ENCODE results near the gene MSX1.

MSX1 gene

DNA sequence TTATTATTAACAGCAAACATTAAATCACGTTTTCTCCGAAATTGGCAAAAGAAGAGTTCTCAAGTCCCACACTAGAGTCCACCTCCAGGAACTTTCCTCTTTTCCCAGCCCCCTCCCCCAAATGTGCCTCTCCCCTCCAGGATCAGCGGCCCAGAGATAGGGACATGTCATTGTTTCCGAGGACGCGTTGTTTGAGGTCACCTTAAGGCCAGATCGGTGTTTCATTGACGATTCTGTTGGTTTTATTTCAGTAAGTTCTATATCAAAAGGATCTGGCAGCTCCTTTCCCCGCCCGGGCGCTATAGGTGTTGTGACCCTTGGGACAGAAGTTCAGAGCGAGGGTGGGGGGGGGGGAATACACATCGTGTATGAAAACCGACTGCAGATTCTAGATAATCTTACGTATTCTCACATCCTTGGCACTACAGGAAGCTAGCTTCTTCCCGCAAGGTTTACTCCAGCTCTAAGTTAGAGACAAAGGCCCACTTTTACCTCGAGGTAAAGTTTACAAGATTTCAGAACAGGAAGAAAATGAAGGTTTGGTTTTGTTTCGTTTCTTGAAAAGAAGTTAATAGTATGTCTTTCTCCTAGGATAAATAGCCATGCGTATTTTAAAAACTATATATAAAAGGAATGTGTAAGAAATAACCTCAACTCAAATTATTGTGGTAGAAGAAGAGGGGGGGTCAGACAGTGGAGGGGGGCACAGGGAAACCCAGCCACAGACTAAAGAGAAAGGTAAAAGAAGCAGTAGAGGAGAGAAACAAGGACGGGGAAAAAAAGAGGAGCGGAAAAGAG lies 739 bp upstream of the MSX1 start:
- no peak for DNase-seq

DNA sequence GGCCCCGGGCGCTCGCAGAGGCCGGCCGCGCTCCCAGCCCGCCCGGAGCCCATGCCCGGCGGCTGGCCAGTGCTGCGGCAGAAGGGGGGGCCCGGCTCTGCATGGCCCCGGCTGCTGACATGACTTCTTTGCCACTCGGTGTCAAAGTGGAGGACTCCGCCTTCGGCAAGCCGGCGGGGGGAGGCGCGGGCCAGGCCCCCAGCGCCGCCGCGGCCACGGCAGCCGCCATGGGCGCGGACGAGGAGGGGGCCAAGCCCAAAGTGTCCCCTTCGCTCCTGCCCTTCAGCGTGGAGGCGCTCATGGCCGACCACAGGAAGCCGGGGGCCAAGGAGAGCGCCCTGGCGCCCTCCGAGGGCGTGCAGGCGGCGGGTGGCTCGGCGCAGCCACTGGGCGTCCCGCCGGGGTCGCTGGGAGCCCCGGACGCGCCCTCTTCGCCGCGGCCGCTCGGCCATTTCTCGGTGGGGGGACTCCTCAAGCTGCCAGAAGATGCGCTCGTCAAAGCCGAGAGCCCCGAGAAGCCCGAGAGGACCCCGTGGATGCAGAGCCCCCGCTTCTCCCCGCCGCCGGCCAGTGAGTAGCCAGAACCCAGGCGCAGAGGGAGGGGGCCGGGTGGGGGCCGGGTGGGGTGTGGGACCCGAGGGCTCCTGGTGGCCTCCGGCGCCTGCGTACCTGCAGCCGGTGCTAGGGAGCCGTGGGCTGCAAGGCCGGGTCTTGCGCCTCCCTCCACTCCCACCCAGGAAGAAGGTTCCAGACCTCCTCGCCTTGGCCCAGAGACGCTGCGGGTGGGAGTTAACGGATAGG lies 534 bp downstream of the MSX1 start:
- no peak for DNase-seq

DNA sequence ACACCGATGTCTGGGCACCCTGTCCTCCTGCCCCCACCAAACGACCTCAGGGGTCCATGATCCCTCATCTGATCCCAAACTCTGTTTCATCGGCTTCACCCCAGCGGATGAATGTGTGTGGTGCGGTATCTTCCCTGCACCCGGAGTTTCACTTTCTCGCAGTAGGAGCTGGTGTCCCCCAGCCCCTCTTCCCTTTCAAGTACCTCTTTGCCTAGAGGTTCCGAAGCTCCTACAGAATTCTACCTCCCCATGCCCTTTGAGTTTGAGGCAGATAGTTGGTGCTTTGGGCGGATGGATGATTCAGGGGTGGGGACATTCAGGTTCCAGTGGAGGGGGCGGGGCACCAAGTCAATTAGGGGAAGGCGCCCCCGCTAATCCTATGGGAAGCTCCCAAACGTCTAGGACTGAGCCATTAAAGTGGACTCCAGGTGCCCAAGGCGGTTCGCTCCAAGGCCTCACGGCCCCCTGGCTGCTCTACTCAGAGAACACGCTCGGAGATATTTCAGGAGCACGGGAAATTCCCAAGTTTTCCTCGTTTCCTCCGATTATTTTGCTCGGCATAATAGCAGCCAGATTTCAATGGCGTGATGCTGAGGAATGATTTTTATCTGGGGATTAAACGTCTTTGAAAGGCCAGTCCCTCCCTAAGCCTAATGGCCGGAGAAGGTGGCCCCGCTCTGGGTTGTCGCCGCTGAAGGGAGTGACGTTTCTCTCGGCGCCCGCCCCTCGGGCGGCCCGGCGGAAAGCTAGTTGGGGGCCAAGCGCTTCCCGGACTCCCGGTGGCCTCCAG lies 1.3 kb downstream of the MSX1 start:
- no peak for DNase-seq

DNA sequence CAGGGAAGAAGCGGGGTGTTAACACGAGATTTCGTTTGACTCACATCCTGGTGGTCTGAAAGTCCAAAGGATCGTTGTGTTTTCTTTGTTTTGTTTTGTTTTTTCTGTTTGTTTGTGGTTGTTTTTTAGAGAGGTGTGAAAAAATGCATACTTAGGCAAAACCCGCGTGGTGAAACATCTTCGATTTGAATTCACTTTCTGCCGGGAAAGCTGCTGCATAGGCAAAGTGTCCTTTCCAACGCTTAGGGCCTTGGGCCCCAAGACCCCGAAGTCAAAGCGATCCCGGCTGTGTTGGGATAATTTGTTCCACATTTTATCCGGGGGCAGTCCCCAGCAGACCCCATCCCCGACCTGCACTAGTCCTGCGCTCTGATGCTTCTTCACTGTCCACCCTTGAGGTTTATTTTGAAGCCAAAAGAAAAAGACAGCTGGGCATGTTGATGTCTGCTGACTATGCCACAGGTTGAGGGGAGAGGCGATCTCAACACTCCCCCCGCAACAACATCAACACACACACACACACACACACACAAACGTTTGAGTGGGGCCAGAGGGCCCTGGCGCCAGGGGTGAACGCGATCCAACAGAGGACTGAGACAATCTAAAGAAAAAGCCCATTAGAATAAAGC lies 2.0 kb downstream of the MSX1 start:
- DNase-seq: no peak

DNA sequence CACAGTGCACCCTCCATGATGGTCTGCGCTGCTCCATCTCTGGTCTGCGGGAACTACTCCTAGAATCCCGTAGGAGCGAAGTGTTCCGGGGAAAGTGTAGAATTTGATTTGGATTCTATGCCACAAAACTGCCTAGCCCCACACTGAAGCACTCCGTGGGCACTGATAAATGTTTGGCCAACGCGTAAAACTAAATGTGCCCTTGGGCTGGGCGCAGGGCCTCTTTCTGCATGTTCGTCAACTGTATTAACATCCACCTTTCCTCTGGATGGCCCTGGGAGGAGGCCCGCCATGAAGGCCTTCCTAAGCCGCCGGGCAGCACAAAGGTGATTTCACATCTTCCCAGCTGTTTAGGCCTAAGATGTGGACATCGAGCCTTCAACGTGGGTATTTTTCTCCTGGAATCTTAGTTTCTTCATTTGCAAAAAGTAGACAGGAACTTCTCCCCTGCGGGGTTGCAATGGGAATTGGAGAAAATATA lies 2.6 kb downstream of the MSX1 start:
- no peak for DNase-seq

DNA sequence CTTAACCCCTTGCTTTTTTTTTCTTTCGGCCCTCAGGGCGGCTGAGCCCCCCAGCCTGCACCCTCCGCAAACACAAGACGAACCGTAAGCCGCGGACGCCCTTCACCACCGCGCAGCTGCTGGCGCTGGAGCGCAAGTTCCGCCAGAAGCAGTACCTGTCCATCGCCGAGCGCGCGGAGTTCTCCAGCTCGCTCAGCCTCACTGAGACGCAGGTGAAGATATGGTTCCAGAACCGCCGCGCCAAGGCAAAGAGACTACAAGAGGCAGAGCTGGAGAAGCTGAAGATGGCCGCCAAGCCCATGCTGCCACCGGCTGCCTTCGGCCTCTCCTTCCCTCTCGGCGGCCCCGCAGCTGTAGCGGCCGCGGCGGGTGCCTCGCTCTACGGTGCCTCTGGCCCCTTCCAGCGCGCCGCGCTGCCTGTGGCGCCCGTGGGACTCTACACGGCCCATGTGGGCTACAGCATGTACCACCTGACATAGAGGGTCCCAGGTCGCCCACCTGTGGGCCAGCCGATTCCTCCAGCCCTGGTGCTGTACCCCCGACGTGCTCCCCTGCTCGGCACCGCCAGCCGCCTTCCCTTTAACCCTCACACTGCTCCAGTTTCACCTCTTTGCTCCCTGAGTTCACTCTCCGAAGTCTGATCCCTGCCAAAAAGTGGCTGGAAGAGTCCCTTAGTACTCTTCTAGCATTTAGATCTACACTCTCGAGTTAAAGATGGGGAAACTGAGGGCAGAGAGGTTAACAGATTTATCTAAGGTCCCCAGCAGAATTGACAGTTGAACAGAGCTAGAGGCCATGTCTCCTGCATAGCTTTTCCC lies 3.4 kb downstream of the MSX1 start:
- DNase-seq: no peak

DNA sequence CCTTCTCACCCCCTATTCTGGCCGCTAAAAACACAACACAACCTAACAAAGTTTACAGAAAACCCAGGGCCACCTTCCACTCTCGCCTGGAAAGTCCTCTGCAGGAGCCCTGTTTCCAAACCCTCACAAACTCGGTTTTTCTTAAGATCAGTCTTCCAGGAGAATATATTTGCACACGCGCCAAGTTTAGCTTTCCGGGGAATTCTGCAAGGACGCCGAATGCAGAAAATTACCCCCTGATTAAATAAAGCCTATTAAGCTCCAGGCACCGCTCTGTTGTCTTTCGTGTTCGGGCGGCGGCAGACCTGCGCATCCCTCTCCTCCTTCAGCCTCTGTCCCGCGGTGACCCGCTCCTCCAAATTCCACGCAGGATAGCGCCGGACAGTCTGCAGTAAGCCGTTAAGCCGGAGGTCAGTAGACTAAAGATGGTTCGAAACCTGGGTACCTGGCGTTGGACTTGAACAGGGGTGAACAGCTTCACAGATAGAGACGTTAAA lies 5.0 kb downstream of the MSX1 start:
- DNase-seq: no peak

DNA sequence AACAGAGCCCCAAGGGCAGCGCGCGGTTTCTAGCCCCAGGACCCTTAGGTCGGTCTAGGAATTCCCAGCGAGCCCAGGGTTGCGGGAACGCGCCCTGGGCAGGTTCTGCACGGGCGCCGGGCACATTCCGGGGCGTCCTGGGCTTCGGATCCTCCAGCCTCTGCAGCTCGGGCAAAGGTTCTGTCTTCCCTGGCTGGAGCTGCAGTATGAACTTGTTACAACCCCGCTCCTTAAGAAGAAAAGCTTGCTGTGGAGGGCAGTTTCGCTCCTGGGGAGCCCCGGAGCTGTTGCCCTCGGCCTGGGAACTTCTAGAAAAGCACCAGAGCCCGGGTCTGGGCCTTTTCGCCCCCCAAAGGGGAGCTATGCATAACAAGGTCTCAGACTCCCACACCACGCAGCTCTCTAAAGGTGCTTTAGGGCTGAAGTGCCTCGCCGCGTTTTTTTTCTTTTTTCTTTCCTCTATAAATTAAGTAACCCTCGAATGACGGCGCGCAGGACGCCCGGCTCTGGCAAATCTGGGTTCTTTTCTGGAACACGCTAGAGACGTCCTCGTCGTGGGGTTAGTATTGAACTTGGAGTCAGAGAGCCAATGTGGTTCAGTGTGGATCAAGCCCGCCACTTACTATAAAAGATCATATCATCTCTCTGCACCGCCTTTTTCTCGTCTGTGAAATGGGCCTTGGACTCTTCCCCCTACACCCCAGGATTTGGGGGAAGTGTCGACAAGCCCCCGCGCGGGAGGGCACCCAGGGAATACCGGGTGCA lies 5.7 kb downstream of the MSX1 start:
- DNase-seq: no peak

DNA sequence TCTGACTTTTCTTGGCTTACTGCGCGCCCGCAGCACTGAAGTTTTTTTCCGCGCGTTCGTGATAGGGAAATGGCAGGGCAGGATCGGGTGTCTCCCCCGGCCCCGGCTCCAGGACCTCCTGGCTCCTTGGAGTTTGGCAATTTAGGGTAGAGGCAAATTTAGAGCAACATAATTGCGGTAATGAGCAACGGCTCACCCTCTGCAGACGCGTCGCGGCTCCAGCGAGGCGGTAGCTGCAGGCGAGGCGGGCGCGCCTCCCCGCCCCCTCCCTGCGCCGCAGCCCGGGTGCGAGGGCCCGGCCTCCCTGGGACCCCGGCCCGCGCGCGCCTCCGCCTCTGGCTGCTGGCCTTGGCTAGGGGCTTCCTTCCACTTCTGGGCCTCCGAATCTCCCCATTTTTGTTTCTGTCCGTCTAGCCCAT lies 6.2 kb downstream of the MSX1 start:
- DNase-seq: no peak

DNA sequence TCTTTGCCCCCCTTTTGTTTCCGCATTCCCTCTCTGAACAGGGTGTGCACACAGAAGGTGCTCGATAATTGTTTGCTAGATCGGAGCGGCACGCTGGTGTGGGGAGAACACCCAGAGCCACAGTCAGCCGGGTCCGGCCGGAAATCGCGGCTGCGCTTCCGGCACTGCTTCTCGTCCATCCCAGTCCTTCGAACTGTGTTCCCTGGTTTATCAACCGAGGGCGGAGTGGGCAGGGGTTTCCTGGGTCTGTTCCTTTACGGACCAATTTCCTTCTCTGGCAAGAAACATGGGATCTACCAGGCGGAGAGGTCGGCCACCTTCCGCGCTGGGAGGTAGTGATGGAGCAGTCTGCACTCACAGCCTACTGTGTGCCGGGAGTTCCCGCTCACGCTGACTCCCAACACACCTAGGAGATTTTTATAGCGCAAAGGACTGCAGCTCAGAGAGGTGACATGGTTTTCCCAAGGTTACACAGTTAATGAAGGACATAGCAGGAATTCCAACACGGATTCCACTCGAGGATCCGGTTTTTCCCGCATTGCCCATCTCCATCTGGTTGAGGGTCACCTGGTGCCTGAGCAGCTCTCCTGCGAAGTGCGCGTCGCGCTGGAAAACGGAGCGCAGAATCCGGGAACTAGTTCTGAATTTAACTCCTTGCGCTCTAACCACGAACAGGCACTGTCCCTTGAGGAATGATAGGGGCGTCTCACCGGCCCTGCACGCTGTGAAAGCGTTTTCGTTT lies 6.8 kb downstream of the MSX1 start:
- DNase-seq: no peak

DNA sequence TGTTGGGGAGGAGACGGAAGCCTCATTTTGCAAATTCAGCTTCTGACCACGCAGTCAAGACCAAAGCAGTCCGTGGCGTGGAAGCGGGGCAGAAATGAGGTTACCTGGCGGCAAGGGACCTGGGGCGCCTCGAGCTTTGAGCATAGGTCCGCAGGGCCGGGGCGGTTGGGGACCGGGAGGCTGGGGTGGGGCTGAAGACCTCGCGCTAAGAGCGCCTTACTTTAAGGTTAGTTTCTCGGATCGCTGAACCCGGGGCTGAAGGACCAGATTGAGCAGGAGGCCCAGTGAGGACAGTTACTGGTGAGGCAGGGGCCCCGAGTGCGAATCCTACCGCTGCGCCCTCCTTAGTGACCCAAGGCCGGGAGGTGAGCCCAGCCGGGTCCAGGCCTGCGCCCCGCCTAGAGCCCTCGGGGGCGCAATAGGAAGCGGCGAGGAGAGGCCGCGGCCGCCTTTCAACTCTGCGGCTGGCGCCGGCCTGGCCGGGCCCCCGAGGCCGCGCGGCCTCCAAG lies 7.5 kb downstream of the MSX1 start:
- DNase-seq: no peak

DNA sequence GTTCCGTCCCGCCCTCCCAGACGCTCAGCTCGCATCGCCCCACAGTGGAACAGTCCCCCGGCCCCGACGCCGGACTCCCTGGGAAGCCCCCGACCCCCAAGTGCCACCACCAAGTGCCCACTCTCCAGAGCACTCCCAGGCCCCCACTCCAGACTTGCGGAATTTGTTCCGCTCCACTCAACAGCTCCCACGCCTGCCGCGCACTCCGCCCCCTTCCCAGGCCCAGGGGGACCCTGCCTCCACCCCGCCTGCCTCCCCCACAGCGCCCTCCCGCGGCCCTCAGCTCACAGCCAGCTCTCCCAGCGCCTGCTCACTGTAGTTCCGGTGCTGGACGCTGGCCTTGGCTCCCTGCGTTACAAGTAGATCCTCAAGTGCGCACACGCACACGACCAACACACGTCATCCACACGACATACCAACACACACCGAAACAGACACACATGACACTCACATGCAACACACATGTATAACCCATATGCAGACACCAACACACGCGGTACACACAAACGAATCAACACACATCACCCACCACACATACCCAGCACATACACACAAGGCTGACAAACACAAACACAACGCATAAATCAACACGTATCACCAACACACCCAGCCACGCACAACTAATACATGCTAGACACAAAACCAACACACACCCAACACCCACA lies 8.0 kb downstream of the MSX1 start:
- no peak for DNase-seq

DNA sequence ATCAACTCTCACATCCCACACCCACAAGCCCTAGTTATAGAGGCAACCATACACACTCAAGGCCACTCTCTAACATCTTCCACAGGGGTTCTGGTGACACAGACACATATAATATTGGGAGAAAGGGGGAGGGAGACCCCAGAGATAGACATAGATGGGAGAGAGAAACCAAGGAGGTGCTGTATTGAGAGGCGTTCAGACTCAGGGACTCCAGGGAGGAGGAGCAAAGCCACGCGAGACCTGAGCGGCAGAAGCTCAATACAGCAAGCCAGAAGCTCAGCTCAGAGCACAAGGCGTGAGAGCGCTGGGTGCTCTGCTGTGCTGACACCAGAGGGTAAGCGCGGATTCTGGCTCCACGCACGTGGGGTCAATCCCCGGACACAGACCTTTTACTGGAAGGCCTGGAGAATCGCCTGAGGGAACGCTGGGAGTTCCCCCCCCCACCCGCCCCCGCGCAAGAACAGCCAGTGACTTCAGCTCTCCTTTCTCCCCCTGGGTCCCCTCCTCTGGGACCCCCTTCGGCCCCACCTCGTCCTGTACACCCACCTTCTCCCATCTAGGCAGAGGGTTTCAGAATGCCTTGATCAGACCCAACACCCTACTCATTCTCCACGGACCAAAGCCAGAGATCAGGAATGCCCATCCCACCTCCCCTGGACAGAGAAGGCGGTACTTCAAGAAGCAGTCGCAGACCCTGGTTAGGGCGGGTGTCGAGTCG lies 8.7 kb downstream of the MSX1 start:
- no peak for DNase-seq

DNA sequence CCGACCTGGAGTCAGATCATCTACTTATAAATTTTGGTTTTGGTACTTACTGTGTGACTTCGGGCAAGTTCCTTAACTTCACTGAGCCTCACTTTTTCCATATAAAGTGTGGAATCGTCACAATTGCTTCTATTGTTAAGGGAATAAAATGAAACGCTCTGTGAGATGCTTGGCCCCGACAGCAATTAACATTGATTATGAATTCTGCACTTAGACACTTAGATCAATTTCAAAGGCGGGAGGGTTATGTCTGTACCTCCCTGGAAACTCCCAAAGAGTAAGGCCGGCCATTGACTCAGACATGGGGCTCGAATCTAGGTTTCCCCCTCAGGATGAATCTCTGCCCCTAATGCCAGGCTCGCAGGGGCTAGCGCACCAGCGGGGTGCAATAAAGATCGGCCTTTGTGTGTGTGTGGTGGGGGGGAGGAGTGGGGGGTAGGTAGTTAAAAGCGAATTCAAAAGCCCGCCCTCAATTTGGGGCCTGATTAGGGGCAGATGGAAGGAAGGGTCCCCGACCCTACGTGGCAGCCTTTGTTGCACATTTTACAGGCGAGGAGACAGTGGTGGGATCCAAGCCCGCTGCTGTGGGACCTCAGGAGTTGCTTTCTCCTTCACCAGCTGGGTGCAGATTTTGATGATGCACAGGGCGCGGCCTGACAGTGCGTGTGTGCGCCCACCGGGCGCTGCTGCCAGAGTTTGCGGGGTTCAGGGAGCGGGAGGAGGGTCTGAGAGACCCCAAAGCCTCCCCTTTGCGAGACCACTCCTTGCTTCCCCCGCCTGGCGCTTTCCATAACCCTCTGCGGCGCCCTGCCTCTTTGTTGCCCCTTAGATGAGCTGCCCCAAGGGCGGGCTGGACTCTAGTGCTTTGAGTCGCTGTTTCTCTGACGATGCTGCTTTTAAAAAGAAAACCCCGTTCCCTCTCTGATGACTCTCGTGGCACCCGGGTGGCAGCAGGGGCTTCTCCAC lies 9.6 kb downstream of the MSX1 start:
- no peak for DNase-seq

DNA sequence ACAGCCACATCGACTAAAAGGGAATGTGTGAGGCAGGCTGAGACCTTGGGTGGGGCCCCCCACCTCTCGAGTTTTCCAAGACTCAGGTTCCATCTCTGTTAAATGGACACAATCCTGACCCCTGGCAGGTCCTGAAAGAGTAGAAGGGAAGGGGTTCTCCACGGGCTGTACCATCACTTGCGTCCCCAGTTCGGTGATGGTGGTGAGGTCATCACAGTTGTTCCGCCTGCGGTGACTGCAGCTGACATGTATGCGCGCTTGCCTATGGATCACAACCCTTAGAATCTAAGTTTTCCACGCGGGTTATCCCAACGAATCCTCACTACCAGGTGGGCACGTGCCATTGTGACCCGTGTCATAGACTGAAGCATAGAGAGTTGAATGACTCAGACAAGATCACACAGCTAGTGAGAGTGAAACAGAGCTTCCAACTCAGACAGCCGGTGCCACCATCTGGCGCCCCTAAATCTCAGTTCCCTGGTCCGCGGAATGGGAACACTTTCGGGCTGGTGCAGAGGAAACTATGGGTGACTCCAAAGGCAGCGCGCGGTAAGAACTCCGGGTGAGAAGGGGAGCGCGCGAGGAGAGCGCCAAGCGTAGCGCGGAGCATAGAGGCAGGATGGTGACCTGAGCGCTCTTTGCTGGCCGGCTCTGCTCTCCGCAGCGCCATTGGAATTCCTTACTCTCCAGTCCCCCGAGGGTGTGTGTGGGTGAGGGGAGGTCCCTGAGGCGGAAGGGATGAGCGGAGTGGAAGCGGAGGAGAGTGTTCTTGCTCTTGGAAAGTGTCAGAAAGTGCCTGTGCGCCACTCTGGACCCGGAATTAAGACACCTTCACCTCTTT lies 10.5 kb downstream of the MSX1 start:
- no peak for DNase-seq

DNA sequence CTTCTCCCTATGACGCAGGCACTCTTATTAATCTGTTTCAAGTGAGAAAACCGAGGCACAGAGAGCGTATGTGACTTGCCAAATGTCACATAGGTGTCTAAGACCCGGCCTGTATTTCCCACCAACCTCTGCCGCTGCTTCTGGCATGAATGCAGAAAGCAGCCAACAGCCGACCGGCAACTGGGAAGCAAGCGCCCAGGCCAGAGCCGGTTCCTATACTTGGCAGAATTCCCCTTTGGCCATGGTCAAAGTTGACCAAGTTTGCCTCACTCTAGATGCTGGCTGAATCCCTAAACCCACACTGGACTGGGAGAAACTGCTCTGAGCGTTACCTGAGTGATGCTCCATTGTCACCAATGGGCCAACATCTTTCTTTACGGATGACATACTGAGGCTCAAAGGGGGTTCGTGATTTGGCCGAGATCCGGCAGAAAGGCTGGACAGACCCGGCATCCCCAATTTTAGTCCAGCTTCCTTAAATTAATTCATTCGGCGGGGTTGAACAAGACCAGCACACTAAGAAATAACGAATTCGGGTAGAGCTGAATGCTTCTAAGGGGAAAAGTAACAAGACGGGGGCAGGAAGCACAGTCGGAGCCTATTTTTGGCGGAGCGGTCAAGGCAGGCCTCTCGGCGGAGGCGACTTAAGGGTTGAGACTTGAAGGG lies 11.2 kb downstream of the MSX1 start:
- no peak for DNase-seq
